ENCODE measurements around the gene FLOT1. TPM values are rescaled to one million over a fixed set of nuclear protein-coding genes. Genes with fewer than 3 reads are reported as not detected.

The FLOT1 gene
- total and polyA plus RNA-seq, 2 of the 13 experiments (the other 11 are each of a cell fraction or from before 2014, with no cell fraction given) = 82.3 to 130 TPM

DNA sequence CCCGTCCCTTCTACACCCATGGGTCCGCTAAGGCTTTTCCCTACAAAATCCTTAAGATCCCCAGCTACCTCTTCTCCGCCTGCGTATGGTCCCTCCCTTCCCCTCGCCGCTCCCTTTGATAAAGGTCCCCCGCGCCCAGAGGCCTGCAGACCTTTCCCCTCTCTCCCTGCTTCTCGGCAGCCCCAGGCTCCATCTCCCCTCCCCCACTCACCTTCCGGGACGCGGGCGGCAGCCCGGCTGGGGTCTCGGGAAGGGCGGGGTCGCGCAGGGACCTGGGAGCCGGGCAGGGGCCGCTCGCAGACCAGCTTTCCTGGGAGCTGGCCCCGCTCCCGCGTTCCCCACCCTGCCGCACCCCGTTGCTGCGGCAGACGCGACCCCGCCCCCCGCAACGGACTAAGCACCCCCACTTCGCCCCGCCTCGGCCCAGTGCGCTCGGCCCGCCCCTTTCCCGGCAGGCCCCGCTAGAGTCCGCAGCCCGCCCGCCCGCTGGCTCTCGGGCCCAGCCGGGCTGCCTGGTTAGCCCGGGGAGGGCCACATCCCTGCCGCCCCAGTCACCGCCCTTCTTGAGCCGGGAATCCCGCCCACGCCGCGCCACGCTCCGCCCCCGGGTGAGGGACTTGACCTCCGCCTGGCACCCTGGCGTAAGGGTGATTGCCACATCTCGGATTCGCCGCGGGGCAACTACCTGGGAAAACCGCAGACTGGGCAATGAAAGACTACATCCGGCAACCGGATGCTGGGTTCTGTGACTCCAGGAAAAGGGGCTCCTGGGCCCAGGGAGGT, at the start of gene FLOT1 (continued):
- TF ChIP-seq SPEN (CRISPR knock-in tag; IDR thresholded peaks at IDR 0.05; ENCODE audit: low read depth) = peak; percentile 95
- TF ChIP-seq ZNF550 (CRISPR knock-in tag; IDR thresholded peaks at IDR 0.05; ENCODE audit: borderline replicate concordance) = 0 out of 2 replicates have a peak, but pooled peaks have one; percentile 45
- TF ChIP-seq ELF1 (CRISPR knock-in tag; IDR thresholded peaks at IDR 0.05) = peak; percentile 62
- peak; percentile 84 for TF ChIP-seq PRPF4 (IDR thresholded peaks at IDR 0.05; ENCODE audit: low read depth, low read length, poor library complexity, severe bottlenecking)
- TF ChIP-seq ZNF776 (CRISPR knock-in tag; IDR thresholded peaks at IDR 0.05) = peak; percentile 81; the same call in 1 of the 2 replicates
- TF ChIP-seq SMARCC2 (IDR thresholded peaks at IDR 0.05) = no peak
- TF ChIP-seq, protein P1, sequence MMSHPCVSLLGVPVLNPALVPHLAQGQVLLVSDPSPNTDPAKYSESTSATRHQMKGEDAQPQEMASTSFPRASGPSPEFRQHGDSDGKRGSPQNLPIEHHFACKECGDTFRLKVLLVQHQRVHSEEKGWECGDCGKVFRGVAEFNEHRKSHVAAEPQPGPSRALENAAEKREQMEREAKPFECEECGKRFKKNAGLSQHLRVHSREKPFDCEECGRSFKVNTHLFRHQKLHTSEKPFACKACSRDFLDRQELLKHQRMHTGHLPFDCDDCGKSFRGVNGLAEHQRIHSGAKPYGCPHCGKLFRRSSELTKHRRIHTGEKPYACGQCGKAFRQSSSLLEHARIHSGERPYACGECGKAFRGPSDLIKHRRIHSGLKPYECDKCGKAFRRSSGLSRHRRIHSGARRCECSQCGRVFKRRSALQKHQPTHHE (CRISPR knock-in tag; IDR thresholded peaks at IDR 0.05; ENCODE audit: borderline replicate concordance) = peak; percentile 89; the same call in 1 of the 2 replicates
- TF ChIP-seq, protein P2, sequence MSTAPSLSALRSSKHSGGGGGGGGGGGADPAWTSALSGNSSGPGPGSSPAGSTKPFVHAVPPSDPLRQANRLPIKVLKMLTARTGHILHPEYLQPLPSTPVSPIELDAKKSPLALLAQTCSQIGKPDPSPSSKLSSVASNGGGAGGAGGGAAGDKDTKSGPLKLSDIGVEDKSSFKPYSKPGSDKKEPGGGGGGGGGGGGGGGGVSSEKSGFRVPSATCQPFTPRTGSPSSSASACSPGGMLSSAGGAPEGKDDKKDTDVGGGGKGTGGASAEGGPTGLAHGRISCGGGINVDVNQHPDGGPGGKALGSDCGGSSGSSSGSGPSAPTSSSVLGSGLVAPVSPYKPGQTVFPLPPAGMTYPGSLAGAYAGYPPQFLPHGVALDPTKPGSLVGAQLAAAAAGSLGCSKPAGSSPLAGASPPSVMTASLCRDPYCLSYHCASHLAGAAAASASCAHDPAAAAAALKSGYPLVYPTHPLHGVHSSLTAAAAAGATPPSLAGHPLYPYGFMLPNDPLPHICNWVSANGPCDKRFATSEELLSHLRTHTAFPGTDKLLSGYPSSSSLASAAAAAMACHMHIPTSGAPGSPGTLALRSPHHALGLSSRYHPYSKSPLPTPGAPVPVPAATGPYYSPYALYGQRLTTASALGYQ (CRISPR knock-in tag; IDR thresholded peaks at IDR 0.05) = peak; percentile 50; the same call in 1 of the 2 replicates
- peak; percentile 88 for TF ChIP-seq ZNF614 (CRISPR knock-in tag; IDR thresholded peaks at IDR 0.05; ENCODE audit: borderline replicate concordance)
- TF ChIP-seq ZNF33A (CRISPR knock-in tag; IDR thresholded peaks at IDR 0.05; ENCODE audit: borderline replicate concordance) = peak; percentile 96; the same call in 1 of the 2 replicates
- no peak for TF ChIP-seq ZNF30 (CRISPR knock-in tag; IDR thresholded peaks at IDR 0.05)
- TF ChIP-seq HCFC1 (IDR thresholded peaks at IDR 0.05; ENCODE audit: low read depth, low read length) = no peak; the same call in 1 of the 2 replicates
- TF ChIP-seq, protein P3, sequence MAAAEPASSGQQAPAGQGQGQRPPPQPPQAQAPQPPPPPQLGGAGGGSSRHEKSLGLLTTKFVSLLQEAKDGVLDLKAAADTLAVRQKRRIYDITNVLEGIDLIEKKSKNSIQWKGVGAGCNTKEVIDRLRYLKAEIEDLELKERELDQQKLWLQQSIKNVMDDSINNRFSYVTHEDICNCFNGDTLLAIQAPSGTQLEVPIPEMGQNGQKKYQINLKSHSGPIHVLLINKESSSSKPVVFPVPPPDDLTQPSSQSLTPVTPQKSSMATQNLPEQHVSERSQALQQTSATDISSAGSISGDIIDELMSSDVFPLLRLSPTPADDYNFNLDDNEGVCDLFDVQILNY (CRISPR knock-in tag; conservative IDR thresholded peaks at IDR 0.05) = 0 out of 2 replicates have a peak, but pooled peaks have one; percentile 46
- peak; percentile 71 for TF ChIP-seq ZEB1 (IDR thresholded peaks at IDR 0.05; ENCODE audit: insufficient replicate concordance, low read depth)
- no peak; the same call in 1 of the 2 replicates for TF ChIP-seq FOXK1 (CRISPR knock-in tag; IDR thresholded peaks at IDR 0.05; ENCODE audit: borderline replicate concordance, low read depth)
- no peak for TF ChIP-seq ZNF441 (CRISPR knock-in tag; IDR thresholded peaks at IDR 0.05; ENCODE audit: borderline replicate concordance)
- TF ChIP-seq, protein P4, sequence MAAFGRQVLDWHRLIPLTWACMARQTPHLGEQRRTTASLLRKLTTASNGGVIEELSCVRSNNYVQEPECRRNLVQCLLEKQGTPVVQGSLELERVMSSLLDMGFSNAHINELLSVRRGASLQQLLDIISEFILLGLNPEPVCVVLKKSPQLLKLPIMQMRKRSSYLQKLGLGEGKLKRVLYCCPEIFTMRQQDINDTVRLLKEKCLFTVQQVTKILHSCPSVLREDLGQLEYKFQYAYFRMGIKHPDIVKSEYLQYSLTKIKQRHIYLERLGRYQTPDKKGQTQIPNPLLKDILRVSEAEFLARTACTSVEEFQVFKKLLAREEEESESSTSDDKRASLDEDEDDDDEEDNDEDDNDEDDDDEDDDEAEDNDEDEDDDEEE (CRISPR knock-in tag; IDR thresholded peaks at IDR 0.05) = peak; percentile 36; the same call in 1 of the 2 replicates
- peak; percentile 89 for TF ChIP-seq IRF2 (CRISPR knock-in tag; IDR thresholded peaks at IDR 0.05)
- peak; percentile 93 for TF ChIP-seq POLR2G (IDR thresholded peaks at IDR 0.05; ENCODE audit: low read depth, low read length)
- no peak for TF ChIP-seq NBN (conservative IDR thresholded peaks at IDR 0.05)
- TF ChIP-seq RAD51 (IDR thresholded peaks at IDR 0.05; ENCODE audit: borderline replicate concordance) = no peak
- TF ChIP-seq YEATS4 (CRISPR knock-in tag; IDR thresholded peaks at IDR 0.05; ENCODE audit: borderline replicate concordance) = peak; percentile 71; the same call in 1 of the 2 replicates
- TF ChIP-seq NFE2L1 (CRISPR knock-in tag; IDR thresholded peaks at IDR 0.05; ENCODE audit: borderline replicate concordance) = no peak
- peak; percentile 56 for TF ChIP-seq CREM (IDR thresholded peaks at IDR 0.05)
- TF ChIP-seq CREM (CRISPR knock-in tag; IDR thresholded peaks at IDR 0.05) = no peak
- peak; percentile 38; the same call in 1 of the 2 replicates for TF ChIP-seq BRD4 (CRISPR knock-in tag; IDR thresholded peaks at IDR 0.05)
